Glutamatergic neuron (in vitro differentiated cells): Measurements from ENCODE around the gene ADRA2C. TPM values are rescaled to one million over a fixed set of nuclear protein-coding genes. Genes with fewer than 3 reads are reported as not detected.

ENCODE experiments used
- DNase-seq: peaks from one replicate; pipeline ENCODE4 v3.0.0; 2022
- H3K27ac Mint-ChIP-seq: one replicate; pipeline ENCODE4 v1.8.0; 2020; ENCODE audit warnings: mild to moderate bottlenecking, mixed read lengths, inconsistent platforms; ENCODE audit not compliant: unreplicated experiment
- H3K27me3 Mint-ChIP-seq: one replicate; pipeline ENCODE4 v1.8.0; 2020; ENCODE audit warnings: mild to moderate bottlenecking, moderate library complexity, mixed read lengths, inconsistent platforms; ENCODE audit not compliant: unreplicated experiment
- H3K36me3 Mint-ChIP-seq: one replicate; pipeline ENCODE4 v1.8.0; 2020; ENCODE audit warnings: mild to moderate bottlenecking, mixed read lengths, inconsistent platforms; ENCODE audit not compliant: unreplicated experiment
- H3K4me1 Mint-ChIP-seq: one replicate; pipeline ENCODE4 v1.8.0; 2020; ENCODE audit warnings: mild to moderate bottlenecking, low read depth, mixed read lengths, inconsistent platforms; ENCODE audit not compliant: unreplicated experiment
- H3K4me3 Mint-ChIP-seq: one replicate; pipeline ENCODE4 v1.8.0; 2020; ENCODE audit warnings: mild to moderate bottlenecking, mixed read lengths, inconsistent platforms; ENCODE audit not compliant: unreplicated experiment
- H3K9me3 Mint-ChIP-seq: one replicate; pipeline ENCODE4 v1.8.0; 2020; ENCODE audit warnings: mild to moderate bottlenecking, moderate library complexity, mixed read lengths, inconsistent platforms; ENCODE audit not compliant: unreplicated experiment
- CTCF ChIP-seq: fragments of 200-600 bp; sonication (generic); IDR thresholded peaks from one replicate; pipeline ENCODE4 v1.5.0; 2021; ENCODE audit not compliant: partially characterized antibody, unreplicated experiment
- total RNA-seq: library from RNA; stranded (reverse); fragmentation: NEBNext Ultra II Directional; extraction: Animal tissue kit (Norgen Biotek cat#: 25700); gene quantifications from one replicate; pipeline ENCODE4 v1.2.1, GENCODE V29; 2021; ENCODE audit not compliant: unreplicated experiment

The ADRA2C gene
- total RNA-seq, 1 donor from 2014 or later: 4.8 TPM

- Mint-ChIP-seq H3K27ac (no peak overlapping the region), H3K9me3 (peaks cover 2% of the 10 kb centered on the region), H3K27me3 (peaks cover 5% of the 10 kb centered on the region), H3K36me3 (no peaks in the 10 kb centered on the region), H3K4me1 (peaks cover 4% of the 10 kb centered on the region), H3K4me3 (no peak overlapping the region)
- peak; percentile 54 for DNase-seq
- TF ChIP-seq CTCF: no peak
These were observed 18.5 kb downstream of the ADRA2C start for GRCh38 chr4:3784454-3785291.

GRCh38 chr4:3785292-3785565, 19.0 kb downstream of the ADRA2C start:
- H3K36me3 Mint-ChIP-seq: no peaks in the 10 kb centered on the region
- peaks cover 2% of the 10 kb centered on the region for H3K9me3 Mint-ChIP-seq
- peaks cover 5% of the 10 kb centered on the region for H3K27me3 Mint-ChIP-seq
- no peak overlapping the region for H3K4me3 Mint-ChIP-seq
- DNase-seq: no peak
- TF ChIP-seq CTCF: no peak
- peaks cover 4% of the 10 kb centered on the region for H3K4me1 Mint-ChIP-seq
- no peak overlapping the region for H3K27ac Mint-ChIP-seq

- Mint-ChIP-seq H3K27ac (no peak overlapping the region), H3K36me3 (no peaks in the 10 kb centered on the region), H3K4me1 (peaks cover 4% of the 10 kb centered on the region), H3K27me3 (peaks cover 8% of the 10 kb centered on the region), H3K9me3 (peaks cover 2% of the 10 kb centered on the region), H3K4me3 (no peak overlapping the region)
- no peak for DNase-seq
- no peak for TF ChIP-seq CTCF
These were observed 20.1 kb downstream of the ADRA2C start for GRCh38 chr4:3786196-3786869.

- H3K36me3 Mint-ChIP-seq: no peaks in the 10 kb centered on the region
- DNase-seq: no peak
- peaks cover 4% of the 10 kb centered on the region for H3K4me1 Mint-ChIP-seq
- H3K27ac Mint-ChIP-seq: no peak overlapping the region
- TF ChIP-seq CTCF: no peak
- H3K9me3 Mint-ChIP-seq: peaks cover 2% of the 10 kb centered on the region
- H3K4me3 Mint-ChIP-seq: no peak overlapping the region
- peaks cover 15% of the 10 kb centered on the region for H3K27me3 Mint-ChIP-seq
These were observed 21.5 kb downstream of the ADRA2C start for GRCh38 chr4:3787489-3788365.
